Measurements from ENCODE around the gene SSR4.

The SSR4 gene

GRCh38 chrX:153830640-153831428, 36.4 kb downstream of the SSR4 start:
- no peak for DNase-seq (ENCODE audit: low read depth)

DNA sequence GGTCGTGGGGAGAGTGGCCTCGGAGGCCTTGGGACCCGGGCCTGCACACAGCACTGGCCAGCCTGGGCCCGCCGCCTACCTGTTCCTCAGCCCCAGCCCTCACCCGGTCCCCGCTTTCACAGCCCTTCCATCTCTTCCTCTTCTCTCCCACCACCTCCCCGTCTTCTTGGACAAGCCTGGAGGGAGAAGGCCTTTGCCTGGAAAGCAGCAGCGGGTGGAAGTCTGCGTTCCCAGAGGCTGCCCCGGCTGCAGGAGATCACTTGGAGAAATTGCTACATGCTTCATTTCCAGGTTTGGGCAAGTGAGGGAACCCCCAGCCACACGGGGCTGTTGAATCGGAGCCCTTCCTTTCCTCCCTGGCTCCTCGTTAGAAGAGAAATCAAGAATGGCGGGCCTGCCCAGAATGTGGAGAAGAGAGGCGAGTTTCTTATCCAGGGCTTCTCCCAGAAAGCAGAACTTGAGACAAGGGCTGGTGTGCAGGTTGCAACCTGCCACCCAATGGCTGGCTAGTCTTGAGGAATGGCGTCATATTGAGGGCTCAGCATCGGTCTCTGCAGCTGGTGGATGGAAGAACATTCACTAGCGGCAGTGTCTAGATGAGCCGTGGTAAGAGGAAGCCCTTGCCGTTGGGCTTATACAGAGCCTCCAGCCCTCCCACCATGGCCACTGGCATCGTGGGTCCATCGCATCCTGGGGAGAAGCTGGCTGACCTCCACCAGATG, 37.1 kb downstream of the SSR4 start:
- no peak for DNase-seq (ENCODE audit: low read depth)

DNA sequence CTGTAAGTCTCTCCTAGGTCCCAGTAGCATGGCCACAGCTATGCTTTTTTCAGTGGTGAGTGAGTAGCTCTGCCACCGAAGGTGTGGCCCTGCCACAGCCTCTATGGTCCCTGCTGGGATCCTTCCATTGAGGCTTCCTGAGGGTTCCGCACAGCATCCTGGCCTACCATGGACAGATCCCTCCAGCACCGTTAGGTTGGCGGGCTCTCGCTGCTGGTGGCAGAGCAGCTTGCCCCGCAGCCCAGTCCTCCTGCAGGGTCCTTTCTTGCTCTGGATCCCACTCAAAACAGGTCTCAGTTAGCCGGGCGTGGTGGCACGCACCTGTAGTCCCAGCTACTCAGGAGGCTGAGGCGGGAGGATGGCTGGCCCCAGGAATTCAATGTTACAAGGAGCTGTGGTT, 38.3 kb downstream of the SSR4 start:
- DNase-seq (ENCODE audit: low read depth): no peak

GRCh38 chrX:153836921-153837320, 42.5 kb downstream of the SSR4 start:
- no peak for DNase-seq (ENCODE audit: low read depth)

DNA sequence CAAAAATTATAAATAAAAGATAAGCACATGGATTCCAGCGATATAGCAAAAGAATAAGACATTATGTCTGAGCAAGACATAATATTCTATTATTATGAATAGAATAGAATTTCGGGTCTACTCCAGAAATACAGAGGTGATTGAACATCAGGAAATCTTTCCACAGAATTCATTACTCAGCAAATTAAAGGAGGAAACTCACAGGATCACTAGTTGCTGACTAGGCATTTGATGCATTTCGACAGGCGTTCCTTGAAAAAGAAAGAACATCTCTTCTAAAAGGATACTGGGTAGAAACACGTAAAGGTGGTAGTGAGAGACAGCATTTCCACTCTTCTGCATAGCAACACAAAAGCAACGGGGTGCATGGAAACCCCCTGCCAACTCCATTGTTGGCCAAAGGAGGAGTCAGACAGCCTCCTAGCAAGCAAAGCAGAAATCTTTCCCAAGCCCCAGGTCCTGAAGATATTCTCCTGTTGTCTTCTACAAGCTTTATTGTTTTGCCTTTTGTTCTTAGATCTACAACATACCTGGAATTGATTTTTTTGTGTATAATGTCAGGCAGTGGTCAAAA, 50.1 kb downstream of the SSR4 start:
- DNase-seq (ENCODE audit: low read depth): no peak

GRCh38 chrX:153845195-153845594, 50.7 kb downstream of the SSR4 start:
- no peak for DNase-seq (ENCODE audit: low read depth)

DNA sequence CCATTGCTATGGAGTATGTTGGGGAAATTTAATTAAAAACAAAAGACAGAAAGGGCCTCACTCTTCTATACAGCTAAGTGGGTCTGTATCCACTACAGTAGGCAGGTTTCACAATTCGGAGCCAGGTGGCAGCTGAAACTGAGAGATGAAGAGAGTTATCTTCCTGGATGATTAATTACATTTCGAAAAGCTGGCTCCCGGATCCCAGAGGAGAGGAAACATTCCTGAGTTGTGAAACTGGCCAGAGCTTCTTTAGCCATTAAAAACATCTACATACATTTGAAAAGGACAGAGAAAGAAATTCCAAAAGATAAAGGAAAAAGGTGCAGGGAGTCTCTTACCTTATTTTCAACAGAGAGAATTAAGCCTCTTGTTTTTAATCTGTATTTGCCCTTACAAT, 51.4 kb downstream of the SSR4 start:
- no peak for DNase-seq (ENCODE audit: low read depth)

All from GM04504 (cell line).